ENCODE measurements around the gene DUSP9.

DNA sequence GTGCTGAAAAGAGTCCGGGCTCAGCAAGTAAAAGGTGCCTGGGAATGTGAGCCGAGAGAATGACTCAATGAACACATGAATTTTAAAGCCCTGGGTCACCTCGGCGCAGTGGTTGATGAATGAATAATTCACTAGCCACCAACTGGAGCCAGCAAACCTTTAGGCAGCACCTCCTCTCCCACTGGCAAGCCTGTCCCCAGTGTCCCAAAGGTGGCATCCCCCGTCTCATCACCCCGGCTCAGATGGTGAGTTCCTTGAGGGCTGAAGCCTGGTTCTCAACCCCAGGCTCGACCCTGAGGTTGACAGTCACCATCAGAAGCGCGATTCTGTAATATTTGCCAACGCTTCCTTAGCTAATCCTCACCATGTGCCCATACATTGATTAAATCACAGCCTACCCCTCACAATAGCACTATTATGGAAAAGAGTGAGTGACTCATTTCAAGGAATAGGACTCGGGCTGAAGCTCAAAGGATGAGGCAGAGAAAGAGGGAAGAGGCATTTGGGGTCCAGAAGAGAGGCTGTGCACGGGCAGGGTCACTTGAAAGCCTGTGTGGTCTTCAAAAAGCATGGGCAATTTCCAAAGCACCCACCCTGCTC lies 45.4 kb upstream of the DUSP9 start:
- TF ChIP-seq POLR2A (IDR thresholded peaks at IDR 0.05; ENCODE audit: low read depth, low read length) (no peak), NFYB (IDR thresholded peaks at IDR 0.05; ENCODE audit: insufficient read depth, low read depth, low read length) (no peak), CHD1 (IDR thresholded peaks at IDR 0.05; ENCODE audit: low read depth, low read length) (no peak), BHLHE40 (IDR thresholded peaks at IDR 0.05; ENCODE audit: borderline replicate concordance in 1 of 2, low read depth in 2 of 2, low read length in 1 of 2) (no peak), JUNB (IDR thresholded peaks at IDR 0.05) (no peak), SP1 (IDR thresholded peaks at IDR 0.05; ENCODE audit: low read depth, low read length) (no peak)
- TF ChIP-seq, protein P1, sequence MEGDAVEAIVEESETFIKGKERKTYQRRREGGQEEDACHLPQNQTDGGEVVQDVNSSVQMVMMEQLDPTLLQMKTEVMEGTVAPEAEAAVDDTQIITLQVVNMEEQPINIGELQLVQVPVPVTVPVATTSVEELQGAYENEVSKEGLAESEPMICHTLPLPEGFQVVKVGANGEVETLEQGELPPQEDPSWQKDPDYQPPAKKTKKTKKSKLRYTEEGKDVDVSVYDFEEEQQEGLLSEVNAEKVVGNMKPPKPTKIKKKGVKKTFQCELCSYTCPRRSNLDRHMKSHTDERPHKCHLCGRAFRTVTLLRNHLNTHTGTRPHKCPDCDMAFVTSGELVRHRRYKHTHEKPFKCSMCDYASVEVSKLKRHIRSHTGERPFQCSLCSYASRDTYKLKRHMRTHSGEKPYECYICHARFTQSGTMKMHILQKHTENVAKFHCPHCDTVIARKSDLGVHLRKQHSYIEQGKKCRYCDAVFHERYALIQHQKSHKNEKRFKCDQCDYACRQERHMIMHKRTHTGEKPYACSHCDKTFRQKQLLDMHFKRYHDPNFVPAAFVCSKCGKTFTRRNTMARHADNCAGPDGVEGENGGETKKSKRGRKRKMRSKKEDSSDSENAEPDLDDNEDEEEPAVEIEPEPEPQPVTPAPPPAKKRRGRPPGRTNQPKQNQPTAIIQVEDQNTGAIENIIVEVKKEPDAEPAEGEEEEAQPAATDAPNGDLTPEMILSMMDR (IDR thresholded peaks at IDR 0.05 in 2 of 3, conservative IDR thresholded peaks at IDR 0.05 in 1 of 3; ENCODE audit: control insufficient read depth in 2 of 3, extremely low read depth in 1 of 3, insufficient read depth in 1 of 3, low read depth in 3 of 3, low read length in 3 of 3), result no peak
- TF ChIP-seq, protein P2, sequence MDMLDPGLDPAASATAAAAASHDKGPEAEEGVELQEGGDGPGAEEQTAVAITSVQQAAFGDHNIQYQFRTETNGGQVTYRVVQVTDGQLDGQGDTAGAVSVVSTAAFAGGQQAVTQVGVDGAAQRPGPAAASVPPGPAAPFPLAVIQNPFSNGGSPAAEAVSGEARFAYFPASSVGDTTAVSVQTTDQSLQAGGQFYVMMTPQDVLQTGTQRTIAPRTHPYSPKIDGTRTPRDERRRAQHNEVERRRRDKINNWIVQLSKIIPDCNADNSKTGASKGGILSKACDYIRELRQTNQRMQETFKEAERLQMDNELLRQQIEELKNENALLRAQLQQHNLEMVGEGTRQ (IDR thresholded peaks at IDR 0.05; ENCODE audit: borderline replicate concordance, low read depth, low read length), result no peak

Measured in GM12878 (cell line).